ENCODE results near the gene ACKR1.

DNA sequence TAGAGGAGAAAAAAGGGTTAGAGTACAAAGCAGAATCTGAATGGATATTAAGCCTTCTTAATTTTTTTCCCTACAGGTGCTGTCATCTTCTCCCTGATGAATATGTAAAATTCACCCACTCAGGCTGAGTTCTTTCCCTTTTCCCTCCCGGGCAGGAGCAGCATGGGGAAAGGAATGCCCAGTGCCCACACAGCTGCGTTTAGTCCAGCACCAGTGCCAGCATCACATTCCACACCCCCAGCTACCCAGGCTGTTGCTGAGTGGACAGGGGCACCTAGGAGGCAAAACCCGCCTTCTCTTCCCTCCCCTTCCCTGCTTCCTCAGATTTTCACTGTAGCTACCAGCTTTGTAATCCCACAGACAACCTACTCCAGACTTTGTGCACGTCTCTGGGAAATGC lies 36.6 kb upstream of the ACKR1 start:
- no peak for TF ChIP-seq CTCF (conservative IDR thresholded peaks at IDR 0.05 in 1 of 2, IDR thresholded peaks at IDR 0.05 in 1 of 2; ENCODE audit: low read depth in 1 of 2, low read length in 2 of 2)
- TF ChIP-seq EZH2 (IDR thresholded peaks at IDR 0.05; ENCODE audit: low read length, missing control alignments): no peak

Measured in fibroblast of lung (primary cell).